Suppressor macrophage treated with lipopolysaccharide for 4 hours (primary cell): ENCODE measurements around the gene NPFF.
A peak's percentile ranks its signal among the peaks of the same experiment; 100 is the strongest.
"Not testable (repeated sequence)": the region's sequence is repeated elsewhere in the genome, so short reads cannot be mapped to it uniquely, and the experiment has no call there.

Source experiments
- DNase-seq: peaks from one replicate; pipeline ENCODE4 v3.0.0-alpha.2; 2020

The NPFF gene

DNA sequence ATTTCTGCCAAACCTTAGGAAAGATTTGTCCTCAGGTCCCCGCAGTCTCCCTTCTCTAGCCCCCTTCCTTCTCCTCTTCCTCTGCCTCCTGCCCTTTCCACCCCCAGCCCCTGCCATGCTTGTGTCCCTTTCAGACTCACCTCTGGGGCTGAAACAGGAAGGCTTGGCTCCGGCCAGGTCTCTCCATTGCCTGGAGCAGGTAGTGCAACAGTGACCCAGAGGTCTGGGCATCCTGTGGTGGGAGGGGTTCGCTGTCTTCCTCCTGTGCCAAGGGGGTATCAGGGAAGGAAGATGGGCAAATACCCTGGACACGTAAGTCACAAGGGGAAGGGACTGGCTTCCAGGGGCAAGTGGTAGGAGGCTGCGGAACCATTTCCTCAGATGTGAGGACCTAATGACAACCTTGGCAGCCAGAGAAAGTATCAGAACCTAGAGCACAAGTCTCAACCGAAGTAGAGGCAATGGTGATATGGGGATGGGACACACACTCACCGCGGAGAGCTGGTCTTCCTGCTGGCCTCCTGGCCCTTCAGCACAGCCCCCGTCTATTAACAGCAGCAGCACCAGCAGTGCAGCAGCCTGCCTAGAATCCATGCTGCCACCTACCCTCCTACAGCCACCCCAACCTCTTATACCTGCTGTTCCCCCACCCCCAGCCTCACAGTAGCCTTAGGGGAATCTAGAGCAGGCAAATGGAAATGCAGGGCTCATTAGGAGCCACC, at the start of gene NPFF:
Gene NPFF (minus strand): TSS at position 604 of the 722 bp plus-strand sequence. CDS start 10 bp downstream, at position 594.
- no peak for DNase-seq

DNA sequence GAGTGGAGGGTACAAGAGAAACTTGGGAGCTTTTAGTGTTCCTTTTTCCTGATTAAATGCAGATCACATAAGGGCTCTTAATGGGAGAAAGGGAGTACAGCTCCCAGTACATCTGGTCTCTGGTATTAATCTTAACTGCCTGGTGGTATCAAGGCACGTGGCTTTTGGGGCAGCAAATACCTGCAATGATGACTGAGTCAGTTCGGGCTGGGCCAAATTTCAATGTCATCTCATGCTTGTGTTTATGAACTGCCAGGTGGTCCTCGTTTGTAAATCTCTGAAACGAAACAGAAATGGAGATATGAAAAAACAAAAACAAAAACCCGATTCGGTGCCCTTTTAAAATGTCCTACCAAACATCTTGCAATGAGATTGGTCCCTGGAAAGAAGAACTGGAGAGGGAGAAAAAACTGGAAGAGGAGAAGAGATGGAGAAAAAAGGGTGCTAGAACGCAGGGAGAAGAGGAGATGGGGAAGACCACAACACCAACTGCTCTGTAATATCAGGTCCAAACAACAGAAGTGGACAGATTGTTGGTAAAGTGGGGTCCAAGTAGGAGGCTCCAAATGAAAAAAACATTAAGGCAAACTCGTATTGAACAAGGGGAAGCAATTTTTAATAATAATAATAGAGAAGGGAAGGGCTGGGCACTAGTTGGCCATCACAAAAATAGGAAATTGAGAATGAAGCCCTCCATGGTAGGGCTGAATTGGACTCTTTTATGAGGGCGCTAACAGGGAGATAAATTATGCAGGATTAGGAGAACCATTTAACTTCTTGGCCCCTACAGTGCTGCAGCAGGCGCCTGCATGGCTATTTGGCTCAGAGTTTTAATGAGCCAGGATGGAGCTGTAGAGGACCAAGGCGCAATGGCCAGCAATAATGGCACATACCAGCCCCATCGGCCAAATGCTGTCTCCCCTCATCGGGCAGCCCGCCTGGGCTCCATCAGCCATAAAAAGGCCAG, 45.4 kb upstream of the NPFF start:
- DNase-seq: no peak

DNA sequence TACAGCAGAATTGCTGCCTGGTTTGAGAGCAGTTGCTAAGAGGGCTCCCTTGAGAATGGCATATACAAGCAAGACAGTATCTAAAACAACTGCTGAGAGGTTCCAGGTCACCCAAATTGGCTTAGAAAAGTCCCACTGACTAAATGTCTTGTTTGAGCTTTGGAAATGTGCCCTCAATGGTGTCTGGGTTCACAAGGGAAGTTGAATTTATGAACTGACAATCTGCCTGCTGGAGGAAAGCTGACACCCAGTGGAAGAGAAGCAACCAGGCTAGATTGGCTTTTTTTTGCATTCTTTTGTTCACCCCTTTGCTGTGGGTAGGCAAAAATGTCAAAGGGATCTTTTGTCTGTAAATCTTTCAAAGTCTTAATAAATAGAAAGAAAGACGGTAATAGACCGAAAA, 44.6 kb upstream of the NPFF start:
- DNase-seq: no peak

GRCh38 chr12:53550595-53550994, 43.3 kb upstream of the NPFF start:
- no peak for DNase-seq

DNA sequence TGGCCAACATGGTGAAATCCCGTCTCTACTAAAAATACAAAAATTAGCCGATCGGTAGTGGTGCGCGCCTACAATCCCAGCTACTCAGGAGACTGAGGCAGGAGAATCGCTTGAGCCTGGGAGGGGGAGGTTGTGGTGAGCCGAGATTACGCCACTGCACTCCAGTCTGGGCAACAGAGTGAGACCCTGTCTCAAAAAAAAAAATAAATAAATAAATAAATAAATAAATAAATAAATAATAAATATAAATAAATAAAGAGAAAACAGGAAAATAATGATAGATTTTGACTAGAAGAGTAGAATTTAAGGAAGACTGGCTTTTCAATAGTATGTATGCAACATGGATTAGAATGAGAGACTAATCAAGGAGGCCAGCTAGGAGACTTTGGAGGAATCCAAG, 42.8 kb upstream of the NPFF start:
- DNase-seq: not testable (repeated sequence)

DNA sequence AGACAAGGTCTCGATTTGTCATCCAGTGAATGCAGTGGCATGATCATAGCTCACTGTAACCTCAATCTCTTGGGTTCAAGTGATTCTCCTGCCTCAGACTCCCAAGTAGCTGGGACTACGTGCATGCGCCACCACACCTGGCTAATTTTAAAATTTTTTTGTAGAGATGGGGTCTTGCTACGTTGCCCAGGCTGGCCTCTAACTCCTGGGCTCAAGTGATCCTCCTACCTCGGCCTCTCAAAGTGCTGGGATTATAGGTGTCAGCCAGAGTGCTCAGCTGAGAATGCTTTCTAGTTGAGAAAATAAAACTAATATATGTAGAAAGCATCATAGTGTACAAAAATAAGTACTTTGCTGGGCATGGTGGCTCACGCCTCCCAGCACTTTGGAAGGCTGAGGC, 41.1 kb upstream of the NPFF start:
- DNase-seq: not testable (repeated sequence)

DNA sequence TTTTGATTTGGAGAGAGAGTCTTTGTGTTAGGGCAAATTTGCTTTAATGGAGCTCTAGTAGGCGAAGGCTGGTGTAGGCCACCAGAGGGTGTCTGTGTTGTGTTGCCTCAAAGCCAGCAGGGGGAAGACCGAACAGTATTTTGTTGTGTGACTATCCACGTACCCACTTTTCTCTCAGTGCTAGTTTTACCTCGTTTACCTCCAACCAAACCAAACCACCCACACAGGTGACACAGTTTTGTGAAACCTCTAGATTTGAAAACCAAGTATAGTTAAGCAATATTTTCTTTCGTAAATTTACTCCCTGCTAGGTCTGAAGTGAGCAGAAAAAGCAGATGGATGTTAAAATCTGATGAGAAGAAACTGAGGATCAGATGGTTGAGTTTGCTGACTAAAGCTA, 36.3 kb upstream of the NPFF start:
- peak; percentile 60 for DNase-seq

GRCh38 chr12:53539526-53539925, 32.2 kb upstream of the NPFF start:
- DNase-seq: no peak

DNA sequence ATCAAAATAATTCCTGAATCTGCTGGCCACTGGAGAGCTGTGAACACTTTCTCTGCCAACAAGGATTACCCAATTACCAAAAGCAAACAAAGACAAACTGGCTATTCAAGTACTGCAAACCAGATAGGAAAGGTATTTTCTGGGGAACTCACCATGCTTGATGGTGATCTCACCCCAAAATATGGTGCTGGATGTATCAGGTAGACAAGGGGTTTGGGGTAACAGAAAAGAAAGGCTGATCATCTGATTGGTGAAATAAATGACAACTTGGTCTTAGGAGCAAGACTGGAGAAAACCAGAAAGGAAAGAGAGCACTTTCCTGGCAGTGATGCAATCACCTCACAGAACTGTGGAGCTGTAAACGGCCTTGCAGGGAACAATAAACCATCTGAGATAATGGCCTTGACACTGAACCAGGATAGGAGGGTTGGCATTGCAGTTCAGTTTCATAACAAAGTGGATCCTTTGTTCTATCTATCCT, 31.0 kb upstream of the NPFF start:
- no peak for DNase-seq

- no peak for DNase-seq
These were observed 29.7 kb upstream of the NPFF start for GRCh38 chr12:53536962-53537361.

GRCh38 chr12:53533471-53533870, 26.2 kb upstream of the NPFF start:
- peak; percentile 51 for DNase-seq

- DNase-seq: no peak
These were observed 25.5 kb upstream of the NPFF start for GRCh38 chr12:53532524-53533445.

- DNase-seq: no peak
These were observed 24.7 kb upstream of the NPFF start for GRCh38 chr12:53532021-53532420.

DNA sequence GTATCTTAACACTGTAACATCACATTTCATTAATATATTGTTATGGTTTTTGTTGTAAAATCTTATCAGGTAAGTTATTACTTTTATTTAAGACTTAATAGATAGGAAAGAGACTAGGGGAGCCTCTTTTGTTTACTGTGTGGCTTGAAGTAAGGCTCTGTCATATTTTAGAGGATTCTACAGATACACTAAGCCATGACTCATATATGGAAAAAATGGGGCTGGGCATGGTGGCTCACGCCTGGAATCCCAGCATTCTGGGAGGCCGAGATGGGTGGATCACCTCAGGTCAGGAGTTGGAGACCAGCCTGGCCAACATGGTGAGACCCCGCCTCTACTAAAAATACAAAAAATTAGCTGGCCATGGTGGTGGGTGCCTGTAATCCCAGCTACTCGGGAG, 23.6 kb upstream of the NPFF start:
- no peak for DNase-seq

DNA sequence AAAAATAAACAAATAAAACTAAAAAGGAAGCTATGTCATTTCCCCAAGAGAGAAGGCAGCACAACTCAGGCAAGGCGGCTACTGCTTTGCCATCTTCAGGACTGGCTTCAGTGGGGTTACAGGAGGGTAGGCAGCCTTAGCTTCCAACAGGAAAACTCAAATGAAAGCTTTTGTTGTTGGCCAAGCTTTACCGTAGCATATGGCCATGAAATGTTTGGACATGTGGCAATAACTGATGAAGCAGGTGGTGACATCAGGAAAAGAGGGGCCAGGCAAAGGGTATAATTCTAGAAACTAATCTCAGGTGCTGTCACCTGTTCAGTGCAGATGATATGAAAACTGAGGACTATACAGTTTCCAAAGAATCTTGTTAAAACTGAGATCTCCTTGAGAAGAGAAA, 22.8 kb upstream of the NPFF start:
- no peak for DNase-seq

- DNase-seq: no peak
These were observed 17.2 kb upstream of the NPFF start for GRCh38 chr12:53524476-53524875.

- DNase-seq: no peak
These were observed 15.8 kb upstream of the NPFF start for GRCh38 chr12:53523131-53523530.

DNA sequence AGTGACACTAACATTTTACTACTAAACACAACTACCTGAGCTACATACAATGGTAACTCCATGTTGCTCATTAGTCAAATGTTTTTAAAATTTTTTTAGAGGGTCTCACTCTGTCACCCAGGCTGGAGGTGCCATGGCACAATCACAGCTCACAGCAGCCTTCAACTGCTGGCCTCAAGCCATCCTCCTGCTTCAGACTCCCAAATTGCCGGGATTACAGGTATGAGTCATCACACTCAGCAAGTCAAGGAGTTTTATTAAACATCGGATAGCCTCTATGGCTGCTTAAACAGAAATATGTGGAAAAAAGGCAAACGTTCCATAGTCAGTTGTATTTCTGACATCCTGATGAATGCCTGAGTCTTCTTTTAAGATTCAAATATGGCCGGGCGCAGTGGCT, 11.1 kb upstream of the NPFF start:
- no peak for DNase-seq

DNA sequence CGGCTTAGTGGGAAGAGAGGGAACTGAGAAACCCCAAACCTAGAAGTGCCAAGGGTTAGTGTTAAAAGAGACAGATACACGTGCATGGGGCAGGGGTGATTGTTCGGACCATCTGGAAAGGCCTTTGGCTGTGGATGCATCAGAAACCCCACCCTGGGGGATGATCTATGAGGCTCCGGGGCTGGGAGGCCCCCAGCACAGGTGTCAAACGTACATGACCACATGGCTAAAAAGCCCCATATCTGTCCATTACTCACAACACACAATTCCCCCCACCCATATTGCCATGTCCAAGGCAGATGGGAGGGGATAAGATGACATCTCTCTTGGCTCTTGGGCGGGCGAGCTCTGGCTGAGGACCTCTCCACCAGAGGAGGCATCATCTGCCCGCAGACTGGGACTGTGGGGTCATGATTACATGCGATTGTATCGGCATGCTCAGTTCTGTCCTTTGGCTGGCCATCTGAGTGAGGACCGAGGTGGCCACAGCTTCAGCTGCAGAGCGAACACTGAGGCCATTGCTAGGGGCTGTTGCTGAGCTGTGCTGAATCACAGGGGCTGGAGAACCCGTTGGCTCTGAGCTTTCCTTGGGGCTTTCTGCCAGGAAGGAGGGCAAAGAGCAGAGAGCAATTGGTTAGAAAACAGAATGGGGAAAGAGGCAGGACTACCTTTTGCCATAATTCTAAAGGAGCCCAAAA, 9.6 kb upstream of the NPFF start:
- no peak for DNase-seq

DNA sequence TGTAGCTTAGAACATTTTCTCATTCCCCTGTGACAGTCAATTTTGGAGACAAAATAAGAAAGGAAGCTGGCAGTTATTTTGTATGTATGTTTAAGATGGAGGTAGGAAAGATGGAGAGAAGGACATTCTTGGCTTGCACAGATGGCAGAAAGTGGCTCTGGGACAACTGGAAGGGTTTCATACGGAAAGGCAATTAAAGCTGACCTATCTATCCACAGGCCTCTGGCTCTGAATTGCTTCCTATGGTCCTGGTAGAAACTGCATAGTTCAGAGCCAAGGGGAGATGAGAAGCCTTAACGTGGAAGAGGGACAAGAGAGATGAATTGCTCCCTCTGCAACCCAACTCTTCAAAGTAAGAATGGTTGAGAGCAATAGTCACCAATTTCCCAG, 8.0 kb upstream of the NPFF start:
- no peak for DNase-seq

GRCh38 chr12:53514628-53515290, 7.5 kb upstream of the NPFF start:
- no peak for DNase-seq
